Measurements from ENCODE around the gene GIMAP8. TPM values are rescaled to one million over a fixed set of nuclear protein-coding genes. Genes with fewer than 3 reads are reported as not detected.
A peak's percentile ranks its signal among the peaks of the same experiment; 100 is the strongest.
"Not testable (repeated sequence)": the region's sequence is repeated elsewhere in the genome, so short reads cannot be mapped to it uniquely, and the experiment has no call there.

GIMAP8 gene
- polyA plus RNA-seq, 4 donors = 8.6 to 11.5 (median 9.5) TPM

- DNase-seq (ENCODE audit: low read depth in 4 of 4, low spot score in 3 of 4) = no peak
Measured at GRCh38 chr7:150434240-150434639, 16.2 kb upstream of the GIMAP8 start.

GRCh38 chr7:150435047-150435389 is 15.4 kb upstream of the GIMAP8 start:
- DNase-seq (ENCODE audit: low read depth in 4 of 4, low spot score in 3 of 4) = no peak

- no peak for DNase-seq (ENCODE audit: low read depth in 4 of 4, low spot score in 3 of 4)
Measured at GRCh38 chr7:150435390-150436073, 14.9 kb upstream of the GIMAP8 start.

- DNase-seq (ENCODE audit: low read depth in 4 of 4, low spot score in 3 of 4) = no peak
Measured at GRCh38 chr7:150439967-150440366, 10.5 kb upstream of the GIMAP8 start.

DNA sequence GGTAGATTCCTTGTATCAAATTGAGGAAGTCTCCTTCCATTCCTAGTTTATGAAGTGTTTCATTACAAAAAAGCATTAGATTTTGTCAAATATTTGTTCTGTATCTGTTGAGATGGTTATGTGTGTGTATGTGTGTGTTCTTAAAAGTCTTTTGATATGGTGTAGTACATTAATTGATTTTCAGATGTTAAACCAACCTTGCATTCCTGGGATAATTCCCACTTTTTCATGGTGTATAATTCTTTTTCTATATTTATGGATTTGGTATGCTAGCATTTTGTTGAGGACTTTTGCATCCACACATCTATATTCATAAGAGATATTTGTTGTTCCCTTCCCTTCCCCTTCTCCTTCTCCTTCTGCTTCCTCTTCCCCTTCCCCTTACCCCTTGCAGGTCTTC is 8.9 kb upstream of the GIMAP8 start:
- no peak for DNase-seq (ENCODE audit: low read depth in 4 of 4, low spot score in 3 of 4)

GRCh38 chr7:150442811-150443210 is 7.6 kb upstream of the GIMAP8 start:
- DNase-seq (ENCODE audit: low read depth in 4 of 4, low spot score in 3 of 4) = no peak

GRCh38 chr7:150443793-150444540 is 6.5 kb upstream of the GIMAP8 start:
- DNase-seq (ENCODE audit: low read depth in 4 of 4, low spot score in 3 of 4) = no peak

- DNase-seq (ENCODE audit: low read depth in 4 of 4, low spot score in 3 of 4) = no peak
Measured at GRCh38 chr7:150444674-150445365, 5.6 kb upstream of the GIMAP8 start.

DNA sequence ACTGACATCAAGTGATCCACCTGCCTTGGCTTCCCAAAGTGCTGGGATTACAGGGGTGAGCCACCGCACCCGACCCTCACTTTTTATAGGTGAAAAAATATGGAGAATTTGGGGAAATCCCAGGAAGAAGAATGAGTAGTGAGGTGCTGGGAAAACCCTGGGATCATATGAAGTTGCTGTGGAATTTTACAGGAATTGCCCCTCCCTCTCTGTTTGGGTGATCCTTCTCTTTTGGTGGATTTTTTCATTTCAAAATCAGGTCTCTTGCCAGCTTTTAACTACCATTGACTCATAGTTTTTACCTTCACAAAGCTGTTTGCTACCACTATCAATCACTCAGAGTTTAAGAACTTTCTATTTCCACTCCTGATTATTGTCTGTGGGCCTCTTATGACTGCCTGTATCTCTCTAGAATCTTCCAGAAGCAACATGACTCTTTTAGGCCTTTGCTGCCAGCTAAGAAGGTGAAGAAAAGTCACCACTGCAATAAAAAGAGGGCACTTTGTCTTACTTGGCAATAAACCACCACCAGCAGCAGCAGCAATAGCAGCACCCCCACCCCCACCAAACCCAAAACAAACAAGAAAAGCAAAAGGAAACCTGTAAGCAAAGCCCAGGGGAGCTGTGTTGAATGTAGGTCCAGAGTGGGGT is 4.0 kb upstream of the GIMAP8 start:
- no peak for DNase-seq (ENCODE audit: low read depth in 4 of 4, low spot score in 3 of 4)

- no peak for DNase-seq (ENCODE audit: low read depth in 4 of 4, low spot score in 3 of 4)
Measured at GRCh38 chr7:150447966-150448788, 2.3 kb upstream of the GIMAP8 start.

GRCh38 chr7:150448789-150449147 is 1.7 kb upstream of the GIMAP8 start:
- DNase-seq (ENCODE audit: low read depth in 4 of 4, low spot score in 3 of 4) = peak; percentile 28 to 60 (median 44)

DNA sequence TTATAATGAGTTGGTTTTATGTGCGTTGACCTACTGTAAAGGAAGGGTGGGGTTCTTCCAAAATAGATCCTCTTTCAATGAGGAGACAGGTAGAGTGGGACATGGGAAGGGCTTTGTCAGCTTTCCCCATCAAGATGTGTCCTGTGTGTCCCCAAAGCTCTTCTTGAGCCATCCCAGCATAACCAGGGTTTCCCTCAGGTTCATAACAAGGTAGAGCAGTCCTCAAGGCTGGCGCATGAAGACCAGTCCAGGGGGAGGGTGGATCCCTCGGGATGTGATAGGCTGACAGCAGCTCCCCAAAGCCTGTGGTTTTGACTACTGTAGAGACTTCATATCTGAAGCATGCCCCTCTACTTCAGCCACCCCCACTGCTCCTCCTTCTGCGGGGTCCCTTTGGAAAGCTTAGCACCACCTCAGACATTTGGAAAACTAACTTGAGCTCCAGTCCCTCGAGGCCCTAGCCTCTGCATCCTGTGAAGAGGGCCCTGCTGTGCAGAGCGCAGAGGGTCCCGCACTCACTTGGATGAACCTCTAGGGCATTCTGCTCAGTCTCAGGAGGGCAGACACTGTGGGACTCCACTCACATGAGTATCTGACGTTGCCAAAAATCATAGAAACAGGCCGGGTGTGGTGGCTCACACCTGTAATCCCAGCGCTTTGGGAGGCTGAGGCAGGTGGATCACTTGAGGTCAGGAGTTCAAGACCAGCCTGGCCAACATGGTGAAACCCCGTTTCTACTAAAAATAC is 1.1 kb upstream of the GIMAP8 start:
- no peak for DNase-seq (ENCODE audit: low read depth in 4 of 4, low spot score in 3 of 4)

- DNase-seq (ENCODE audit: low read depth in 4 of 4, low spot score in 3 of 4) = no peak
Measured at GRCh38 chr7:150451097-150451793, 815 bp downstream of the GIMAP8 start.

DNA sequence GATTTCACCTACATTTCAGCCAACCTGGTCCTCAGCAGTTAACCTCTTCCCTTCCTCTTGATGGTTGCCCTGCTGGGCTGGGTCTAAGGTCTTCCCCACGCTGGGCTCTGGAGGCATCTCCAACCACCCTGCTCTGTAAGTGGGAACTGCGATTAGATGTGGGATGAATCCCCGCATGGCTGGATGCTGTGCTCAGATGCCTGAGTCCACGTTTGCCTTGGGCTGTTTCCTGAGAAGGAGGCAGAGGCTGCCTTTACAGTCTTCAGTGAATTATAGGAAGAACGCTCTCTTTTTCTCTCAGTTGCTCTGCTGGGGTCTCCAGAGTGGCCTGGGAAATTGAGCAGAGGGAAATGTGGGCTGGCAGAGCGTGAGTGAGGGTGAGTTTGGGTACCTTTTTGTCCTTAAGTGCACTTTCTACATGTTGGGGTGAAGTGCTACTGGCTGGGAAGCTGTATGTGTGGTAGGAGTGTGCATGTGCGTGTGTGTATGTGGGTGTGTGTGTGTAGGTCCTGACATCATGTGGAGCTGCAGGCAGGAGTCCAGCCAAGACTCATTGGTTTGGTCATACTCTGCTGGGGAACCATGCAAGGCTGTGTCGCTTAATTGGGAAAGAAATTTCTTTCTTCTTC is 1.5 kb downstream of the GIMAP8 start:
- DNase-seq (ENCODE audit: low read depth in 4 of 4, low spot score in 3 of 4) = no peak

DNA sequence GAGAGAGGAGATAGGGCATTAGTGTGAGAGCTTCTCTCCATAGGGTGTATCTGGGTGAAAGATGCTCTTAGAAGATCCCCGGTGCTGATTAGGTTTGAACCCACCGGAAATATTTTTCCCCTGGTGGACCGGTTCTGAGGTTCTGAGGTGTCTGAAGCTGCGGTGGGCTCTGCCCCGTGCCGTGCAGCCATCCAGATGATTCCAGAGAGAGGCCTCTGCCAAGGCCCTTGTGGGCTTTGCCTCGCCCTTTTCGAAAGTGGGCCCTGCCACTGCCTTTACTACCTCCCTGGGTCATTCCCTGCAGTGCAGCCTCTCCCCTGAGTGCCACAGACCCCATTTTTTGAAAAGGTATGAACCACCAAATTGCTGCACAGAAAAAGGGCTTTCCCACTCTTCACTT is 2.8 kb downstream of the GIMAP8 start:
- no peak for DNase-seq (ENCODE audit: low read depth in 4 of 4, low spot score in 3 of 4)

GRCh38 chr7:150453892-150454291 is 3.5 kb downstream of the GIMAP8 start:
- DNase-seq (ENCODE audit: low read depth in 4 of 4, low spot score in 3 of 4) = no peak

GRCh38 chr7:150457064-150457463 is 6.6 kb downstream of the GIMAP8 start:
- not testable (repeated sequence) for DNase-seq (ENCODE audit: low read depth in 4 of 4, low spot score in 3 of 4)

DNA sequence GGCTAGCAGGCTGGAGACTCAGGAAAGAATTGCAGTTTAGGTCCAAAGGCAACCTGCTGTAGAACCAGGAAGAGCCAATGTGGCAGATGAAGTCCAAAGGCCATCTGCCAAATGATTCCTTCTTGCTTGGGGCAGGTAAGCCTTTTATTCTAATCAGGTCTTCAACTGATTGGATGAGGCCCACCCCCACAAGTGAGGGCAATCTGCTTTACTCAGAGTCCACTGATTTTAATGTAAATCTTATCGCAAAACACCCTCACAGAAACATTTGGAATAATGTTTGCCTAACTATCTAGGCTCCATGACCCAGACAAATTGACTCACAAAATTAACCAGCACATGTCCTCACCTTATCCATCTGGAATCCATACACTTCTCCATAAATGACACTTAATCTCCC is 7.8 kb downstream of the GIMAP8 start:
- DNase-seq (ENCODE audit: low read depth in 4 of 4, low spot score in 3 of 4) = no peak

DNA sequence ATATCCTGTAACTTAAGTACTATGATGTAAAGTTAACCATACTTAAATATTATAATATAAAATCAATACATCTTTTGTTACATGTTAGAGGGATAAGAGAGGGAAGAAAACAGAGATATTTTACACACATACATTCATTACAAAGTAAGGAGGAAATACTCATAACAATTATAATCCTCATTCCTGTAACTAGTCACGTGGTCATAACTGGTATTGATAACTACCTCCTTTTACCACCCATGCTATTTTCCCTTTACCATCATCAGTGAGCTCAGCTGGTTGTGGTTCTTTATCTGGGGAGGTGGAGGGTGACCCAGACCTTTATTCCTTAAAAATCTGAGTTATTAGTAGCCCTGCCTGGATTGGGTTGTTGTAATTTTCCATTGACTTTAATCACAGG is 8.3 kb downstream of the GIMAP8 start:
- no peak for DNase-seq (ENCODE audit: low read depth in 4 of 4, low spot score in 3 of 4)

Data from right renal pelvis (tissue), 4 donors.